ENCODE measurements around the gene AHRR. TPM values are rescaled to one million over a fixed set of nuclear protein-coding genes. Genes with fewer than 3 reads are reported as not detected.

AHRR gene
- total RNA-seq, 1 donor from 2014 or later: 0.53 TPM

GRCh38 chr5:329768-330167 lies 8.3 kb downstream of the AHRR start:
- FAIRE-seq (no peak), DNase-seq (ENCODE audit: low read depth) (no peak)
- Histone ChIP-seq H3K27me3 (ENCODE audit: control insufficient read depth, insufficient read depth, low read length) (no peaks in the 10 kb centered on the region), H3K4me3 (ENCODE audit: low read depth, low read length) (no peak overlapping the region), H3K36me3 (ENCODE audit: control insufficient read depth, insufficient read depth, low read length) (no peaks in the 10 kb centered on the region)
- no peak for TF ChIP-seq CTCF (IDR thresholded peaks at IDR 0.05; ENCODE audit: insufficient read depth, low read length, severe bottlenecking)

- DNase-seq (ENCODE audit: low read depth) (no peak), FAIRE-seq (no peak)
- Histone ChIP-seq H3K27me3 (ENCODE audit: control insufficient read depth, insufficient read depth, low read length) (no peaks in the 10 kb centered on the region), H3K36me3 (ENCODE audit: control insufficient read depth, insufficient read depth, low read length) (no peaks in the 10 kb centered on the region), H3K4me3 (ENCODE audit: low read depth, low read length) (no peak overlapping the region)
- TF ChIP-seq CTCF (IDR thresholded peaks at IDR 0.05; ENCODE audit: insufficient read depth, low read length, severe bottlenecking): no peak
These were observed 11.3 kb downstream of the AHRR start for GRCh38 chr5:332843-333242.

GRCh38 chr5:333945-334344 lies 12.4 kb downstream of the AHRR start:
- no peak for FAIRE-seq
- no peak for DNase-seq (ENCODE audit: low read depth)

GRCh38 chr5:334903-335739 lies 13.6 kb downstream of the AHRR start:
- H3K36me3 ChIP-seq (ENCODE audit: control insufficient read depth, insufficient read depth, low read length): no peaks in the 10 kb centered on the region
- DNase-seq (ENCODE audit: low read depth): no peak
- H3K4me3 ChIP-seq (ENCODE audit: low read depth, low read length): no peak overlapping the region
- no peak for FAIRE-seq
- no peaks in the 10 kb centered on the region for H3K27me3 ChIP-seq (ENCODE audit: control insufficient read depth, insufficient read depth, low read length)
- no peak for TF ChIP-seq CTCF (IDR thresholded peaks at IDR 0.05; ENCODE audit: insufficient read depth, low read length, severe bottlenecking)

More at GRCh38 chr5:333945-334344, 12.4 kb downstream of the AHRR start:
- Histone ChIP-seq H3K4me3 (ENCODE audit: low read depth, low read length) (no peak overlapping the region), H3K36me3 (ENCODE audit: control insufficient read depth, insufficient read depth, low read length) (no peaks in the 10 kb centered on the region), H3K27me3 (ENCODE audit: control insufficient read depth, insufficient read depth, low read length) (no peaks in the 10 kb centered on the region)
- TF ChIP-seq CTCF (IDR thresholded peaks at IDR 0.05; ENCODE audit: insufficient read depth, low read length, severe bottlenecking): no peak

- TF ChIP-seq CTCF (IDR thresholded peaks at IDR 0.05; ENCODE audit: insufficient read depth, low read length, severe bottlenecking): no peak
- FAIRE-seq (no peak), DNase-seq (ENCODE audit: low read depth) (no peak)
- Histone ChIP-seq H3K27me3 (ENCODE audit: control insufficient read depth, insufficient read depth, low read length) (no peaks in the 10 kb centered on the region), H3K36me3 (ENCODE audit: control insufficient read depth, insufficient read depth, low read length) (no peaks in the 10 kb centered on the region), H3K4me3 (ENCODE audit: low read depth, low read length) (no peak overlapping the region)
These were observed 14.2 kb downstream of the AHRR start for GRCh38 chr5:335740-336038.
